ENCODE results near the gene MUC5AC.
"Not testable (repeated sequence)": the region's sequence is repeated elsewhere in the genome, so short reads cannot be mapped to it uniquely, and the experiment has no call there.

MUC5AC gene

GRCh38 chr11:1112351-1113191 lies 45.2 kb upstream of the MUC5AC start:
- CTCF ChIA-PET = interaction anchor here (1.3 kb wide), 1 partner anchor 404 kb away, joined by 3 read pairs; no protein-coding TSS in a partner anchor

DNA sequence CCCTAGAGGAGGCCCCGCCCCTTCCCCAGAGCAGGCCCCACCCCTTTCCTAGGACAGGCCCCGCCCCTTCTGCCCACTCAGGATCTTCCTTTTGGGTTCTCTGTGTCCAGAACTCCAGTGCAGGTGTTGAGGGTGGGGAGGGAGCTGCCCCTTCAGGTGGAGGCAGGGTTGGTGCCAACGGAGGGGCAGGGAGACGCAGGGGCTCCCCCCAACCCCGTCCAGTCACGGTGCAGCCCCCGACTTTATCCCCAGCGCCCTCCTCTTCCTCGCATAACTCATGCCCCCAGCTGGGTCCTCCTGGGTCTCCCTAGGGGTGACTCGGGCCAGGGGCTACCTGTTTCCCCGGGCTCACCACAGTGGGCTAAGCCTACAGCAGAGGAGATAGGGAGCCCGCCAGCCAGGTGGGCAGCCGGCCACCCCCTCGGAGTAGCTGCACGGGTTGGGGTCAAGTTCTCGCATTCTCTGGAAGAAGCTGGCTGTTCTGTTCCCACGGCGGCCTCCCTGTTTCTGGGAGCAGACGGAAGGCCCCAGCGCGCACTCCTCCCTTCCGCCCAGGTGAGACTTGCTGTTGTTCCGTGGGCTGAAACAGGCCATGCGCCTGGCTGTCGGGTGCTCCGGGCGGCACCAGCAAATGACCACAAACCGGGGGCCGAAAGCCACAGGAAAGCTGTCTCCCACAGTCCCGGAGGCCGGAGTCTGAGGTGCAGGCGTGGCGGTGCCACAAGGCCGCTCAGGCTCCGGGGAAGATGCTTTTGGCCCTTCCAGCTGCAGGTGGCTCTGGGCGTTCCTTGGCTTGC lies 44.1 kb upstream of the MUC5AC start:
- TF ChIP-seq CTCF (IDR thresholded peaks at IDR 0.05; ENCODE audit: insufficient read depth, low read length, missing control alignments) = no peak
- H3K4me3 ChIP-seq (ENCODE audit: low read depth, low read length) = no peak overlapping the region
- POLR2A ChIA-PET = no interaction called here
- no peak for DNase-seq (ENCODE audit: low read depth, low spot score)
- CTCF ChIA-PET = interaction anchor here (0.8 to 1.4 kb wide), 3 partner anchors 10 to 461 kb away, joined by 3 to 4 read pairs (median 3); no protein-coding TSS in a partner anchor

More at GRCh38 chr11:1112351-1113191, 45.2 kb upstream of the MUC5AC start:
- TF ChIP-seq CTCF (IDR thresholded peaks at IDR 0.05; ENCODE audit: insufficient read depth, low read length, missing control alignments) = no peak
- POLR2A ChIA-PET = no interaction called here
- H3K4me3 ChIP-seq (ENCODE audit: low read depth, low read length) = no peak overlapping the region
- no peak for DNase-seq (ENCODE audit: low read depth, low spot score)

- CTCF ChIA-PET = interaction anchor here (1.2 kb wide), 1 partner anchor 459 kb away, joined by 4 read pairs; no protein-coding TSS in a partner anchor
- POLR2A ChIA-PET; DNase-seq (ENCODE audit: low read depth, low spot score); H3K4me3 ChIP-seq (ENCODE audit: low read depth, low read length): not testable (repeated sequence)
Measured at GRCh38 chr11:1115292-1115691, 42.5 kb upstream of the MUC5AC start.

DNA sequence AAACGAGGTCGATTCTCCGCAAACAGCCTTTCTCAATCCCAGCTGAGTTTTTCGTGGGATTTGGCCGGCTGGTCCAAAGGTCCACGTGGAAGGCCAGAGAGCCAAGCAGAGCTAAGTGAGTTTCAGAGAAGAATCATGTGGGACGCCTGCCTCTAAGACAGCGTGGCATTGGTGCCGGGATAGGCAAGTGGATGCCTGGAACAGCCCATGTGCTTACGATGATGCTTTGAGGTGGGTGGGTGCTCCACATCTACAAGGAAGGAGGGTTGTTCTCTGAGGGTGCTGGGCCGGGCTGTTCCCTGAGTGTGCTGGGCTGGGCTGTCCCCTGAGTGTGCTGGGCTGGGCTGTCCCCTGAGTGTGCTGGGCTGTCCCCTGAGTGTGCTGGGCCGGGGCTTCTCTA lies 41.6 kb upstream of the MUC5AC start:
- ChIA-PET CTCF (interaction anchor here (1.2 to 1.3 kb wide), 2 partner anchors 11 to 458 kb away, joined by 4 to 5 read pairs; no protein-coding TSS in a partner anchor), POLR2A (no interaction called here)
- no peak overlapping the region for H3K4me3 ChIP-seq (ENCODE audit: low read depth, low read length)
- no peak for TF ChIP-seq CTCF (IDR thresholded peaks at IDR 0.05; ENCODE audit: insufficient read depth, low read length, missing control alignments)
- no peak for DNase-seq (ENCODE audit: low read depth, low spot score)

- POLR2A ChIA-PET = no interaction called here
- DNase-seq (ENCODE audit: low read depth, low spot score) = no peak
- no peak overlapping the region for H3K4me3 ChIP-seq (ENCODE audit: low read depth, low read length)
- TF ChIP-seq CTCF (IDR thresholded peaks at IDR 0.05; ENCODE audit: insufficient read depth, low read length, missing control alignments) = no peak
- CTCF ChIA-PET = interaction anchor here (1.2 to 1.3 kb wide), 2 partner anchors 10 to 457 kb away, joined by 4 to 5 read pairs; no protein-coding TSS in a partner anchor
Measured at GRCh38 chr11:1116666-1117390, 40.9 kb upstream of the MUC5AC start.

- CTCF ChIA-PET = no interaction called here
- TF ChIP-seq CTCF (IDR thresholded peaks at IDR 0.05; ENCODE audit: insufficient read depth, low read length, missing control alignments) = no peak
- no peak for DNase-seq (ENCODE audit: low read depth, low spot score)
- H3K4me3 ChIP-seq (ENCODE audit: low read depth, low read length) = no peak overlapping the region
- POLR2A ChIA-PET = no interaction called here
Measured at GRCh38 chr11:1117992-1118391, 39.8 kb upstream of the MUC5AC start.

Data from AG04449 (cell line).